ENCODE results near the gene PKHD1. TPM values are rescaled to one million over a fixed set of nuclear protein-coding genes. Genes with fewer than 3 reads are reported as not detected.

The PKHD1 gene
- total RNA-seq, 1 experiment from 2014 or later, result 0.43 TPM

DNA sequence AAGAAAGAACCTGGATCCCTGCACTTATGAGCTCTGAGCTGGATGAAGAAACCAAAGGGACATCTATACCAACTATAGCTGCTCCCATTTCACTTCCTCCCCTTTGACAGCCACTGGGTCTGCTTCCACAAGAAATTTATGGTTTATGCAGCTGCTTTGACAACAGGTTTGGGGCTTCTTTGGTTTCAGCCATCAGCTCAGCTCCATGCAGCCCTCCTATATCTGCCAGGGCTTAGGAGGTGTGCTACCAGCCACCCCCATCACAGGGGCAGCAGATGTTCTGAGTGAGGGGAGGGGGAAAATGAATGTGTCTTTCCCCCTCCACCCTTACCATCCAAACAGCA lies 29.2 kb upstream of the PKHD1 start:
- no peak for TF ChIP-seq EZH2 (IDR thresholded peaks at IDR 0.05; ENCODE audit: borderline replicate concordance, low read depth, low read length, poor library complexity, severe bottlenecking)
- TF ChIP-seq, protein P1, sequence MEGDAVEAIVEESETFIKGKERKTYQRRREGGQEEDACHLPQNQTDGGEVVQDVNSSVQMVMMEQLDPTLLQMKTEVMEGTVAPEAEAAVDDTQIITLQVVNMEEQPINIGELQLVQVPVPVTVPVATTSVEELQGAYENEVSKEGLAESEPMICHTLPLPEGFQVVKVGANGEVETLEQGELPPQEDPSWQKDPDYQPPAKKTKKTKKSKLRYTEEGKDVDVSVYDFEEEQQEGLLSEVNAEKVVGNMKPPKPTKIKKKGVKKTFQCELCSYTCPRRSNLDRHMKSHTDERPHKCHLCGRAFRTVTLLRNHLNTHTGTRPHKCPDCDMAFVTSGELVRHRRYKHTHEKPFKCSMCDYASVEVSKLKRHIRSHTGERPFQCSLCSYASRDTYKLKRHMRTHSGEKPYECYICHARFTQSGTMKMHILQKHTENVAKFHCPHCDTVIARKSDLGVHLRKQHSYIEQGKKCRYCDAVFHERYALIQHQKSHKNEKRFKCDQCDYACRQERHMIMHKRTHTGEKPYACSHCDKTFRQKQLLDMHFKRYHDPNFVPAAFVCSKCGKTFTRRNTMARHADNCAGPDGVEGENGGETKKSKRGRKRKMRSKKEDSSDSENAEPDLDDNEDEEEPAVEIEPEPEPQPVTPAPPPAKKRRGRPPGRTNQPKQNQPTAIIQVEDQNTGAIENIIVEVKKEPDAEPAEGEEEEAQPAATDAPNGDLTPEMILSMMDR (conservative IDR thresholded peaks at IDR 0.05; ENCODE audit: low read depth, low read length), result no peak
- Histone ChIP-seq H3K4me3 (ENCODE audit: low read depth, low read length, poor library complexity, severe bottlenecking) (no peak overlapping the region), H3K4me1 (ENCODE audit: insufficient read depth, low read length, poor library complexity, severe bottlenecking) (peaks cover 25% of the 10 kb centered on the region), H3K27me3 (replicated peaks; ENCODE audit: insufficient read depth, low read depth, low read length, poor library complexity) (no peaks in the 10 kb centered on the region), H3K36me3 (ENCODE audit: insufficient read depth, low read length, poor library complexity, severe bottlenecking) (no peaks in the 10 kb centered on the region), H3K9me3 (ENCODE audit: low read depth, low read length, poor library complexity, severe bottlenecking) (peaks cover 10% of the 10 kb centered on the region), H3K27ac (ENCODE audit: low read depth, low read length, poor library complexity, severe bottlenecking) (peak overlapping the region; percentile 65)
- BruUV-seq (replicated peaks), result no TSS peak
- intact Hi-C loops (cut with micrococcal nuclease; ENCODE audit: unreplicated experiment), result no loop called here
- CTCF ChIA-PET, result no interaction called here
- POLR2A ChIA-PET (ENCODE audit: low non-redundant PET), result no interaction called here
- no peak for DNase-seq (ENCODE audit: low spot score)

DNA sequence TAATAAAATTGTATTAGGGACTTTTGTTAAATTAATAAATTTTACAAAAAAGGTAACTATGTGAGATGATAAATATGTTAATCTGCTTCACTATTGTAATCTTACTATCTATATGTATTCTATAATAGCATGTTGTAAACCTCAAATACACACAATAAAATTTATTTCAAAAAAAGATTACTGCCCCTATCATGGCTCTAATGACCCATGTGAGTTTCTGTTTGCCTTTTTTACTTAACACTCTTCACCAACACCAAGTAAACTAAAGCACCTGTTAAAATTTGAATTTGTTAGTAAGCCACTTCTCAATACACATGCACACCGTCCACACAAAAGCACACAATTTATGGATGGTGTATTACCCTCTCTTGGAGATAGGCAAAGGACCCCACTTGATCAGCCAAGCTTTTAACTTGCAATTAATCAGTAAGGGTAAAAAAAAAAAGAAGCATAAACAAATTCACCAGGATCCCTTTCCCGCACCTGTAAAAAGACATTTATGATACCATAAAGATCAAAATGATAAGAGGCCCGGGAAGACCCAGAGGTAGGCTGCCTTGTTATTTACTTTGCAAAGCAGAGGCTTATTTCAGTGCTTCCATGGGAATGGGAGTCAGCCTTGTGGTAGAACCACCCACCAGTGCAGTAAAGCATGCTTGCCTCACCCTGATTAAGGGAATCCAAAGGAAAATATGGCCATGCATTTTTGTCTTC lies 28.6 kb upstream of the PKHD1 start:
- Histone ChIP-seq H3K27me3 (replicated peaks; ENCODE audit: insufficient read depth, low read depth, low read length, poor library complexity) (no peaks in the 10 kb centered on the region), H3K27ac (ENCODE audit: low read depth, low read length, poor library complexity, severe bottlenecking) (peak overlapping the region; percentile 65), H3K36me3 (ENCODE audit: insufficient read depth, low read length, poor library complexity, severe bottlenecking) (no peaks in the 10 kb centered on the region), H3K9me3 (ENCODE audit: low read depth, low read length, poor library complexity, severe bottlenecking) (peaks cover 10% of the 10 kb centered on the region), H3K4me3 (ENCODE audit: low read depth, low read length, poor library complexity, severe bottlenecking) (no peak overlapping the region), H3K4me1 (ENCODE audit: insufficient read depth, low read length, poor library complexity, severe bottlenecking) (peaks cover 25% of the 10 kb centered on the region)
- ChIA-PET CTCF (no interaction called here), POLR2A (ENCODE audit: low non-redundant PET) (no interaction called here)
- DNase-seq (ENCODE audit: low spot score), result peak; percentile 25
- BruUV-seq (replicated peaks), result no TSS peak
- TF ChIP-seq, protein P1 (conservative IDR thresholded peaks at IDR 0.05; ENCODE audit: low read depth, low read length), result no peak
- TF ChIP-seq EZH2 (IDR thresholded peaks at IDR 0.05; ENCODE audit: borderline replicate concordance, low read depth, low read length, poor library complexity, severe bottlenecking), result no peak
- intact Hi-C loops (cut with micrococcal nuclease; ENCODE audit: unreplicated experiment), result loop anchor here (1.0 kb wide), 1 partner anchor 52 kb away; no protein-coding TSS in a partner anchor

DNA sequence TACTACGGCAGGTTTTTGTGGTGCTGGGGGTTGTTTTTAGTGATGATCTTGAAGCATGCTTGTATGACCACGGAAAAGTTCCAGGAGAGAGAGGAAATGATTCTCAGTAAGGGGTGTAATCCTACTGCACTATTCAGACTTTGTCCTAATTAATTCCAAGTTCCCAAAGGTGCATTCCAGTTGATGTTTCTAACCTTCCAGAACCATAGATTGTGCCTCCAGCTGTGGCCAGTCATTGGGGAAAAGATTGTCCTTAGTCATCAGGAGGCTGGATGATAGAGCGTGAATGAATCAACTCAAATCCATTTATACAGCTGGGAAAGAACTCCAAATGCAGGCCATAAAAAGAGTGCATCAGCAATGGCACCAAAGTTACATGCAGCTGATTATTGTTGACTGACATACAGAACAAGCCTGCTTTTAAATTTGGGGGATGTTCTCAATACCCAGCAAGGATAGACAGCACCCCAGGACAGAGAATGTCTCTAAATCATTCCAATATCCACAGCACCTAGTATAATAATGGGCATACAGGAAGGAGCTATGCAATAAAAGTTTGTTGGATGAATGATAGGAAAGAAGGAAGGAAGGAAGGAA lies 27.8 kb upstream of the PKHD1 start:
- peak; percentile 87 for DNase-seq (ENCODE audit: low spot score)
- no peaks in the 10 kb centered on the region for H3K36me3 ChIP-seq (ENCODE audit: insufficient read depth, low read length, poor library complexity, severe bottlenecking)
- no peak overlapping the region for H3K4me3 ChIP-seq (ENCODE audit: low read depth, low read length, poor library complexity, severe bottlenecking)
- POLR2A ChIA-PET (ENCODE audit: low non-redundant PET), result interaction anchor here (0.5 to 0.8 kb wide), 4 partner anchors 37 to 471 kb away, joined by 3 to 12 read pairs (median 9); no protein-coding TSS in a partner anchor
- H3K9me3 ChIP-seq (ENCODE audit: low read depth, low read length, poor library complexity, severe bottlenecking), result peaks cover 10% of the 10 kb centered on the region
- intact Hi-C loops (cut with micrococcal nuclease; ENCODE audit: unreplicated experiment), result loop anchor here (1.0 kb wide), 1 partner anchor 51 kb away; no protein-coding TSS in a partner anchor
- CTCF ChIA-PET, result no interaction called here
- no TSS peak for BruUV-seq (replicated peaks)
- TF ChIP-seq, protein P1 (conservative IDR thresholded peaks at IDR 0.05; ENCODE audit: low read depth, low read length), result no peak
- TF ChIP-seq EZH2 (IDR thresholded peaks at IDR 0.05; ENCODE audit: borderline replicate concordance, low read depth, low read length, poor library complexity, severe bottlenecking), result no peak
- no peaks in the 10 kb centered on the region for H3K27me3 ChIP-seq (replicated peaks; ENCODE audit: insufficient read depth, low read depth, low read length, poor library complexity)
- peaks cover 25% of the 10 kb centered on the region for H3K4me1 ChIP-seq (ENCODE audit: insufficient read depth, low read length, poor library complexity, severe bottlenecking)
- H3K27ac ChIP-seq (ENCODE audit: low read depth, low read length, poor library complexity, severe bottlenecking), result peak overlapping the region; percentile 65
